GM19328 (cell line): ENCODE data around the gene GMCL1.
"Not testable (repeated sequence)": the region's sequence is repeated elsewhere in the genome, so short reads cannot be mapped to it uniquely, and the experiment has no call there.

Experiments
- ATAC-seq: cut with Tn5 transposase; IDR thresholded peaks from one replicate; pipeline ENCODE4 v1.9.1; 2021; ENCODE audit warnings: mild to moderate bottlenecking, moderate library complexity; ENCODE audit not compliant: unreplicated experiment

GMCL1 gene

DNA sequence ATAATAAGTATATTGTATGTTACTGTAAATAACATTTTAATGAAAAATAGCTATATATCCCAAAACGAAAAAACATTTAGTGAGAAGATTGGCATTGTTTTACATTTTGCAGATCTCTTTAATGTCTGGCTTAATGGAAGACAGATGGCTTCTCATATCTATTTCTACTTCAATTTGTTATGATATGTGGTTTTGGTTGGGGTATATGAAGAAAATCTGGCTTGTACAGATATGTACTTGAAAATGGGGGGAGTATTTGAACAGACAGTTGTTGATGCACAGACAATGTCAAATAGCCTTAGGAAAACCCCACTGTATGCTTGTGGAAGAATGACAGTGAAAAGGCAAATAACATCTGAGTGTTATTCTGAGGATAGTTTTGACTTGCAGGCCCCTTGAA is 23.6 kb upstream of the GMCL1 start:
- no peak for ATAC-seq

GRCh38 chr2:69807821-69808540 is 21.5 kb upstream of the GMCL1 start:
- no peak for ATAC-seq

DNA sequence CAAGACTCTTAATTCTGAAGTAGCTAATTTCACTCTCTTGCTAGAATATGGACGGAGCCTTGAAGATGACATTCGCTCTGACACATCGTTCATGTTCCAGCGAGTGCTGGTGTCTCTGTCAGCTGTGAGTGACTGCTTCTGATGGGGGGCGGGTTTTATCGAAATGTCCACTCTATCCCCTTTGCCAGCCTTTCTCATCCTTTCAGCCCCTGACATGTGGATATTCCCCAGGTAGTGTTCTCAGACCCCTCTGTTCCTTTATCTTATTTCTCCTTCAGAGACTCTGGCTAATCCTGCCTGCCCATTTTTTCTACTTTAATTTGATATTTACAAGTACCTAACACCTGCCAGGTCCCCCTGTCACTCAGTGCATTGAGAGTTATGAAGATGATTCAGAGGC is 18.9 kb upstream of the GMCL1 start:
- no peak for ATAC-seq

DNA sequence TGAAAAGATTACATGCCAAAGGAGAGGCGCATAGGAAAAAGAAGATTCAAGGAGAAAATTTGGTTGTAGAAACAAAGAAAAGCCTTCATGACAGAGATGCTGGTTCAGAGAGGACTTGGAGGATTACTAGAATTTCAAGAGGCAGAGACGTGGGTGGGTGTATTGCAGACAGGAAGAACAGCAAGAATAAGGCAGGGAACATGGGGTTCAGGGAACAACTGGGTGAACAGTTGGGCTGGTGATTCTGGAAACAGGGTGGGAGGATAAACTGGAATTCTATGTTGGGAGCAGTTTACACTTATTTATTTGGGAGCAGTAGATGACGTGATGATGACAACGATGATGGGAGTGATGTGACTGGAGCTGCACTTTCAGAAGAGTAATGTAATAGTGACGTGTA is 18.4 kb upstream of the GMCL1 start:
- no peak for ATAC-seq

- no peak for ATAC-seq
These were observed 17.9 kb upstream of the GMCL1 start for GRCh38 chr2:69811591-69811990.

DNA sequence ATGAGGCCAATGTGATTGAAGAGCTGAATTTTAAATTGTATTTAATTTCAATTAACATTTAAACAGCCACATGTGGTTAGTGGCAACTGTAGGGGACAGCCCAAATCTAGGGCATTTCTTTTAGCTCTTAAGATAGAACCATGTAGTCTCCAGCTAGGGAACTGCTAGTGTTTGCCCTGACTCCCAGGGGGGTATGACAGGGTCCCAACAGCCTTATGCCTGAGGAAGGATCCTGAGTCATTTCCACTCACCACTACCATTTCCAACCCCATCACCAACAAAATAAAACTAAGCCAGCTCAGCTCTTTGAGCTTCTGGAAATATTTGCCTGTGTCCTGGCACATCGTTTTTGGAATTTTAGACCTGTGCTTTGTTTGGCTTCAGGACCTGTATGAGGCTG is 13.7 kb upstream of the GMCL1 start:
- ATAC-seq, result no peak

DNA sequence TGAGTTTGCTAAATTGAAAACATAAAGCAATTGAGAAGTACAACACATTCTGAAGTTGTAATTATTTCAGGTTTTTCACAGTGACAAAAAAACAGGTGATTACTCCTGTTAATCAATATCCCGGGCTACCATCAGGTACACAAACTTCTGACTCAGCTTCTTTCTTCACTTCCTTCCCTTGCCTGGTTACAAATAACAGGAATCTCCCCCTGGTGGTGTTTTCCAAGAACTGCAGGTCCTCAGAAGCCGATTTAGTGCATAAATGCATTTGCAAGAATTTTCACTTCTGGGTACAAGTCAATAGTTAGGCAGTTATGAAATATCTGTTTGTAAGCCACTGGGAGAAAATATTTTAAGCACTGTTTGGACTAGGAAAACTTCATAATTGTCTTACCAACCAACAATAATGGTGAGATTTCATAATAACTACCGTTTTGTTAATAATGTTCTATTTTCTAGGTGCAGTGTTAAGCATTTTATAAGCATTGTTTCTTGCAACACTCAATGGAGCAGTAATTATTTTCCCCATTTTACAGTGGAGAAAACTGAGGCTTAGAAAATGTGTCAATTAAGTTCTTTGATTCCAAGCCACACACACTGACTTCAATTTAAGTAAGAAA is 12.4 kb upstream of the GMCL1 start:
- no peak for ATAC-seq

GRCh38 chr2:69817729-69818501 is 11.5 kb upstream of the GMCL1 start:
- ATAC-seq, result no peak

DNA sequence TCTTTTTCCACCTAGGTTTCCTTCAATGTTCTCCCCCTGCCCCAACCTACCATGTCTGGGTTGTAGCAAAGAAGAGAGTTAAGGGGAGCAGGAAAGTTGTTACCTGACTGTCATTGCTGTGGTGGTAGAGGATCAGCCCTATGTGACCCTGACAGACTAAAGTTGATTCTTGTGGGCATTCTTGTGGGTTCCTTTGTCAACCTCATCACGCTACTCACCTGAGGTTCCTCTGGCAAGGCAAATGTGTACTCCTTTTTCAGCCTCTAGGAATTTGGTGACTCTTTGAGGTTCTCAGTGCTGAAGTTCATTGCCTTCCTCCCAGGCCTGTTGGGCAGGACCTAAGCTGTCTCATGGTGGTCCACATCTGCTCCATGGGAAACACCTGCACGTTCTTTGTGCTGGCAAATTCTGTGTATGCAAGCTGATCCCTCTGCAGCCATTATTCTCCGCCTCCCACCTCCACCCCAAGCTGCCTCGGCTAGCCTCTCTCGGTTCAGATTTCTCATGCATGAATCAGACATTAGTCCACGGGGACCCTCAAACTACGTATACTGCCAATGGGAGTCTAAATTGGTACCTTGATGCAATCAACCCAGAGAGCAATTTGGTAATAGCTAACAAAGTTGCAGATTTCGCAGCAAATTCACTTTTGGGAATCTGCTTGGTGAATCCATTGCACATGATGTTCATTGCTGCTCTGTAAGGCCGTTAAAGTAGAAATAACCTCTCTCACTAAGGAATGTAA is 1.5 kb upstream of the GMCL1 start:
- ATAC-seq, result no peak

- no peak for ATAC-seq
These were observed 563 bp upstream of the GMCL1 start for GRCh38 chr2:69828938-69829255.

DNA sequence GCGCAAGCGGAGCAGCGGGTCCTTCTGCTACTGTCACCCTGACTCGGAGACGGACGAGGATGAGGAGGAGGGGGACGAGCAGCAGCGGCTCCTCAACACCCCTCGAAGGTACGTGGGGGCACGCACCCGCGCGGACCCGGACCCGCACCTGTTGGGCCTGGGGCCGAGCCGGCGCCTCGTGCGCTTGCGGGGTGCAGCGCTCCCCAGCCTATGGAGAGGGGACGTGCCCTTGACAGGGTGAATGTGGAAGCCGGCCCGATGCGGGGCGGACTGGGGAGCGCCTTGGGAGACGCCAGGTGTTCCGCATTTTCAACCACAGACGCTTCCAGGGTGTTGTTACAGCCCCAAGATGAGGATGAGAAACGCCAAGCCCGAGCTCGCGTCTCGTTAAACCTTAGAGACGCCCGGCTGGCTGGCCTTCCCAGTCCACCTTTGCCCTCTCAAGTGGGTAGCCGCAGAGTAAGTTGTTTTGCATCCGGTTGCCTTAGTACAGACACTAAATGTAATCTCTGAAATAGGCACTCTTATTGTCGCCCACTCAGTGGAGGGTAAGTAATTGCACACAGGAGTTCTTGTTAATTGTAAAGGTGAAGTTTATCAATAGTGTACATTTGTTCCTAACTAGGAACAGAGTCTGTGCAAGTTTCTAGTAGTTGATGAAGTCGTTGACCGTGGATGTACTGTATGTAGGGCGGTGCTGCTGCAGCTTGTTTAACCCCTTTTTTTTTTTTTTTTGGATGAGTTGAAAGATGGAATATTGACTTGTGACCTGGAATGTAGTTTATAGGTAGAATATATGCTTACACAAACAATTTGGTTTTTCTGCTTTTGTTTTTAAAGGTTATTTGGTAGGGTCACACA is 815 bp downstream of the GMCL1 start:
- peak; percentile 13 for ATAC-seq

DNA sequence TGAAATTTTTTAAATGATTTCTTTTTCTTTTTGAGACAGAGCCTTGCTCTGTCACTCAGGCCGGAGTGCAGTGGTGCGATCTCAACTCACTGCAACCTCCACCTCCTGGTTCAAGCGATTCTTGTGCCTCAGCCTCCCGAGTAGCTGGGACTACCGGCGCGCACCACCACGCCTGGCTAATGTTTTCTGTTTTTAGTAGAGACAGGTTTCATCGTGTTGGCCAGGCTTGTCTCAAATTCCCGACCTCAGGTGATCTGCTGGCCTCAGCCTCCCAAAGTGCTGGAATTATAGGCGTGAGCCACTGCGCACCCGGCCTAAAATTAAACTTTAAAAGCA is 1.4 kb downstream of the GMCL1 start:
- ATAC-seq, result not testable (repeated sequence)

GRCh38 chr2:69831354-69831905 is 2.0 kb downstream of the GMCL1 start:
- no peak for ATAC-seq

- no peak for ATAC-seq
These were observed 4.3 kb downstream of the GMCL1 start for GRCh38 chr2:69833752-69834151.

- ATAC-seq, result no peak
These were observed 6.2 kb downstream of the GMCL1 start for GRCh38 chr2:69835666-69836065.

DNA sequence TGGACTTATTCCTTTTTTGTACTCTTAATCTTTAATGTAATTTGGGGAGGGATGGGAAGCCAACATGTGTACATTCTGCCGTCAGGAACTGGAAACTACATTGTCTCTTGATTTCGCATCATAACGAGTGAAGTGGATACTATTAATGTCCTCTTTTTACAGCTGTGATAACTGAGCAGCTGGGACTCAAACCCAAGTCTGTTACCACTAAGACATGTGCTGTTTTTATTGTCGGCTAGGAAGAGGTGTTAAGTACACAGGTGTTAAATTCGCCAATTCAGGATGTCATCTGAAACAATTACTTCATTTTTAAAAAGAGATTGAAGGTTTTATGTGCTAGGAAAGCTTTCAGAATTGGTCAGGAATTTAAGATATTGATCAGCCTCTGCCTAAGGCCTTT is 6.9 kb downstream of the GMCL1 start:
- no peak for ATAC-seq

DNA sequence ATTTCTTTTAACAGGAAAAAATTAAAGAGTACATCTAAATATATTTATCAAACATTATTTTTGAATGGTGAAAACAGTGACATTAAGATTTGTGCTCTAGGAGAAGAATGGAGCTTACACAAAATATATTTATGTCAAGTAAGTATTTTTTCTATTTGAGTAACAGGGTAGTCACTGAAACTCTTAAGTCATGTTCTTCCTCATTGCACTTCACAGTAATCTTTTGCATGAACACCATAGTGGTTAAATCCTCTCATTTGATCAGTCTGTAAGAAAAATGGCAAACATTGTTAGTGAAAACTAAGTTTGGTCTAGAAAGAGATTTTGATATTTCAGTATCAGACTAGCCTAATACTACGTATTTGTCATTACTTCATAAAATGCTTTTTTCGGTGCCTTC is 8.1 kb downstream of the GMCL1 start:
- ATAC-seq, result no peak

- no peak for ATAC-seq
These were observed 14.5 kb downstream of the GMCL1 start for GRCh38 chr2:69843993-69844392.

- ATAC-seq, result no peak
These were observed 15.1 kb downstream of the GMCL1 start for GRCh38 chr2:69844560-69844959.
